ENCODE measurements around the gene CNKSR3.

DNA sequence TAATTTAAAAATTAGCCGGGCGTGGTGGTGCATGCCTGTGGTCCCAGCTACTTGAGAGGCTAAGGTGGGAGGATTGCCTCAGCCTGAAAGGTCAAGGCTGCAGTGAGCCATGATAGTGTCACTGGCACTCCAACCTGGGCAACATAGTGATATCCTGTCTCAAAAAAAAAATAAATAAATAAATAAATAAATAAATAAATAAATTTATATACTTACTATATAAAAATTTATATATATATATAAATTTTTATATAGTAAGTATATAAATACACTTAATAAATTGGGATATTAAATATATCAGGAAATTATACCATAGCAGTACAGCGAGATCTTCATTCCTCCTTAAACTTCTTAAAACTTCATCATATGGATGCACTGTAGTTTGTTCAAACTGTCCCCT is 130.9 kb downstream of the CNKSR3 start:
- TF ChIP-seq, protein P1, sequence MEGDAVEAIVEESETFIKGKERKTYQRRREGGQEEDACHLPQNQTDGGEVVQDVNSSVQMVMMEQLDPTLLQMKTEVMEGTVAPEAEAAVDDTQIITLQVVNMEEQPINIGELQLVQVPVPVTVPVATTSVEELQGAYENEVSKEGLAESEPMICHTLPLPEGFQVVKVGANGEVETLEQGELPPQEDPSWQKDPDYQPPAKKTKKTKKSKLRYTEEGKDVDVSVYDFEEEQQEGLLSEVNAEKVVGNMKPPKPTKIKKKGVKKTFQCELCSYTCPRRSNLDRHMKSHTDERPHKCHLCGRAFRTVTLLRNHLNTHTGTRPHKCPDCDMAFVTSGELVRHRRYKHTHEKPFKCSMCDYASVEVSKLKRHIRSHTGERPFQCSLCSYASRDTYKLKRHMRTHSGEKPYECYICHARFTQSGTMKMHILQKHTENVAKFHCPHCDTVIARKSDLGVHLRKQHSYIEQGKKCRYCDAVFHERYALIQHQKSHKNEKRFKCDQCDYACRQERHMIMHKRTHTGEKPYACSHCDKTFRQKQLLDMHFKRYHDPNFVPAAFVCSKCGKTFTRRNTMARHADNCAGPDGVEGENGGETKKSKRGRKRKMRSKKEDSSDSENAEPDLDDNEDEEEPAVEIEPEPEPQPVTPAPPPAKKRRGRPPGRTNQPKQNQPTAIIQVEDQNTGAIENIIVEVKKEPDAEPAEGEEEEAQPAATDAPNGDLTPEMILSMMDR (IDR thresholded peaks at IDR 0.05): no peak
- TF ChIP-seq POLR2A (IDR thresholded peaks at IDR 0.05): no peak

Measured in body of pancreas (tissue), 4 donors.